NCI-H1048 (cell line): ENCODE data around the gene SEMA4B.
"Not testable (repeated sequence)": the region's sequence is repeated elsewhere in the genome, so short reads cannot be mapped to it uniquely, and the experiment has no call there.

Source experiments
- DNase-seq: peaks from one replicate; lab custom pipeline; 2025; lab: John Stamatoyannopoulos, UW

The SEMA4B gene

GRCh38 chr15:90184119-90184785 lies 16.9 kb upstream of the SEMA4B start:
- DNase-seq, result no peak

- no peak for DNase-seq
These were observed 16.1 kb upstream of the SEMA4B start for GRCh38 chr15:90184786-90185704.

DNA sequence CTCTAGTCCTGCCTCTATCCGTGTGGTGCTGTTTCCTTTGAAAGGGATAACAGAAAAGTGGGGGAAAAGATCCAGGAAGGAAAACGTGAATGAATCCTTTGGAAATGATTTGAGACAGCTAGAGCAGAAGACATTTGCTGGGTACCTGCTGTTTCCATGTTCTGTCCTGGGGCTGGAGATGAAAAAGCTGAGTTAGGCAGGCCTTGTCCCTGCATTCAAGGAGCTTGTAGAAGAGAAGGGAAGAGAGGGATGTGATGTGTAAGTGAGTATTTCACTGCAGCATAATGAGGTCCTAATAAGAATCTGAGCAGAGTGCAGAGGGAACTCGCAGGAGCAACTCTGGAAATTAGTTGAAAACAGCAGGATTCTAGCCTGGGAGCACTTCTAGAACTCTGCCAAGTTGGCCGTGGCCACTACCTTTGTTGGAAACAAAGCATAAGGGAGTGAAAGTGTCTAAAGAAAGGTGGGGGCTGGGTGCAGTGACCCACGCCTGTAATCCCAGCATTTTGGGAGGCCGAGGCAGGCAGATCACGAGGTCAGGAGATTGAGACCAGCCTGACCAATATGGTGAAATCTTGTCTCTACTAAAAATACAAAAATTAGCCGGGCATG lies 13.8 kb upstream of the SEMA4B start:
- DNase-seq, result no peak

DNA sequence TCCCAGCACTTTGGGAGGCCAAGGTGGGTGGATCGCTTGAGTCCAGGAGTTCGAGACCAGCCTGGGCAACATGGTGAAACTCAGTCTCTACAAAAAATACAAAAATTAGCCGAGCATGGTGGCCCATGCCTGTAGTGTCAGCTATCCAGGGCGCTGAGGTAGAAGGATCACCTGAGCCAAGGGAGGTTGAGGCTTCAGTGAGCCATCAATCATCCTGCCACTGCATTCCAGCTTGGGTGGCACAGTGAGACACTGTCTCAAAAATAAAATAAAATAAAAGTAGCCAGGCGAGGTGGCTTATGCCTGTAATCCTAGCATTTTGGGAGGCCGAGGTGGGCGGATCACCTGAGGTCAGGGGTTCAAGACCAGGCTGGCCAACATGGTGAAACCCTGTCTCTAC lies 13.1 kb upstream of the SEMA4B start:
- not testable (repeated sequence) for DNase-seq

DNA sequence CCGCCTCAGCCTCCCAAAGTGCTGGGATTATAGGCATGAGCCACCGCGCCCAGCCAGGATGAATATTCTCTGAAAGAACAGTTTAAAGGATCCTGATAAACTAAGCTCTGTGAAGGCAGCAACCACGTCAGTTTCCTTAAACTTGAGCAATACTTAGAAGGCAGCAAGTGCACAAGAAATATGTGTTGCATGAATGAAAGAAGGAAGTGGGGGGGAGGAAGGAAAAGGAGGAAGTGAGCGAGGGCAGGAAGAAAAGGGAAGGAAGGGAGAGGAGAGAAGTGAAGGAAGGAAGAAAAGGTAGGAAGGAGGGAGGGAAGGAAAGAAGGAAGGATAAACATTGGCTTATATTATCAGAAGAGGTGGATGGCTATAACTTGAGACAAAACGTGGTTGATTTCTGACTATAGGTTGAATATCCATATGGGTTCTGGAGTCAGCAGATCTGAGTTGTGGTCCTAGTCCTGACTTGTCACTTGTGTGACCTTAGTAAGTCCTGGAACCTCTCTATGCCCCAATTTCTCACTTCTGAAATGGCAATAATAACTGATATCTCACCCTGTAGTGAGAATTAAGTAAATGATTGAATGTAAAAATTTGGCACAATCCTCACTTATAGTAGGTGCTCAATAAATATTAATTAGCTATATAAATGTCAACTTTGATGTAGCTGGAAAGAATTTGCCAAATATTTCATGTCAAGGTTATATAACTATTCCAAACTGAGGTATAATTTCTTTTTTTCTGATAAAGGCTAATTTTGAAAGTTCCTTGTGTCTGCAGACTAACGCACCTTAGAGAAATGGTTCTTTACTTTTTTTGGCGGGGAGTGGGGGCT lies 12.0 kb upstream of the SEMA4B start:
- DNase-seq, result no peak

DNA sequence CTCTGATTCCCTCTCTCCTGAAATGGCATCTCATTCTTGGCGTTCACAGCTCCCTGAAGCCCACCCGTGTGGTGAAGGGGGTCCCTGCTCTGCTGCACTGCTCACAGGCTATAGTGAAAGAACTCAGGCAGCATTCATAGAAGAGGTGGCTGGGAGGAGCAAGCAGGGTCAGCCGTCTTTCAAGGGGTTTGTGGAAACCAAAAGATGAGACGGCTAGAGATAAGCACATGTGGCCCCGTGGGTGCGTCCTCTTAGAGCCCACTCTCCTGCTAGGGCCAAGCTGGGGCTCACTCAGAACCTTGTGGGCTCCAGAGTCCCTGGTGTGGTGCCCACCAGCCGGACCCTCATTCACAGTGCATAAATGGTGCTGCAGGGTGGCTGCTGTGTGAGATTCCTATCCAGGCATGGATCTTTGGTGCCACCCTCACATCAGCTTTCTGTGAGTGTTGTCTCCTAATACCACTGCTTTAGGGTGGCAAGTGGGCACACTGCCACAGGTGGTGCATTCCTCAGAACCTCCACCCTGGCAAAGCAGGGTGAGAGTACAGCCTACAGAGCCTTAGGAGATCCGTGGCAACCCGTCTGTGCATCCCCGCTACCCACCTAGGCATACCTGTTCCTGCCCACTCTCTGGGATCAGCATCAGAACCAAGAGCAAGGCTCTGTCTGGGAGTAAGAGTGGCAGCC lies 11.2 kb upstream of the SEMA4B start:
- DNase-seq, result no peak

GRCh38 chr15:90190606-90191343 lies 10.4 kb upstream of the SEMA4B start:
- no peak for DNase-seq

DNA sequence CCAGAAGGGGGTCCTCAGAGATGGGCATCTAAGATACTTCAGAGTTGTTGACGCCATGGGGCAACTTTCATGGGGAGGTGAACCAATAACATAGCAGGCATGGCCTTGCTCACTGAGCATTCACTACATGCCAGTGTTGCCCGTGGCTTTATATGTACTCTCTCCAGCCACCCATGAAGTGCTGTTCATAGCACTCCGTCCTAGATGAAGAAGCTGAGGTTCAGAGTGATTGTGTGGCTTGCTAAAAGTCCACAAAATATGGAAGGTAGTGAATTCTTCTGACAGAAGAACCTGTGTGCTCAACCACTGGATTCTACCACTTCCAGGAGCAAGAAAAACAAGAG lies 9.8 kb upstream of the SEMA4B start:
- DNase-seq, result no peak

GRCh38 chr15:90191794-90192509 lies 9.2 kb upstream of the SEMA4B start:
- no peak for DNase-seq

DNA sequence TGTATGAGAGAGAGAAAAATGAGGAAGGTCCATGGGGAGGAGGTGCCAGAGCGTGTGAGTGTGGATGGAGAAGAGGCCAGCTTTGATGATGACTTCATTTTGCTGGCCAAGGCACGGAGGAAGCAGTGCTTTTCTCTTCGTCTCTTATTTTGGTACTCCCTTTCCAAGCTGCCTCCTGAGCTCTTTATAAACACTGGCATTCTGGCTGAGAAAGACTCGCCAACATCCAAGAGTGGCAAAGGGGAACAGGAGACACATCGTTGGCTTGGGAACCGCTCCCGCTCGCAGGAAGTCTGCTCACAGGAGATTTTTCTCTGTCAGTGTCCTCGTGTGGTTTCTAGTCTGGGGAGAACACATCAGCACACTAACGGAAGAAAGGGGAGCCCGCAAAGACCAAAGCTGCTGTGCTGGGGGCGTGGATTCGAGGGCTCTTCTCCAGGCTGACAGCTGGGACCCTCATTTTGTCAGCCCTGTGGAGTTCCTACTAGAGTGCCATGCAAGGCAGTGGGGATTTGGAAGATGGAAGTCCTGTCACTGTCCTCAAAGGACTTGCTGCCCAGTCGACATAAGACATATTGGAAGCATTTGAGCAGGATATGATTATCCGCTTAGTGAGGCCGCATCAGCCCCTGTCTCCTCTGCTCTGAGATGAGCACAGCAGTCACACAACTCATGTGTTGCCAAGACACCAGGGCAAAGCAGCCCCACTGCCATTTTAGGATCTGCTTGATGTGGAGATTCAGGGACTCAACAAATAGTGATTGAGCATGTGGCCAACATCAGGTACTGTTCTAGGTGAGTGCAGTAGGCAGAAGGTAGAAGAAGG lies 8.0 kb upstream of the SEMA4B start:
- DNase-seq, result no peak

DNA sequence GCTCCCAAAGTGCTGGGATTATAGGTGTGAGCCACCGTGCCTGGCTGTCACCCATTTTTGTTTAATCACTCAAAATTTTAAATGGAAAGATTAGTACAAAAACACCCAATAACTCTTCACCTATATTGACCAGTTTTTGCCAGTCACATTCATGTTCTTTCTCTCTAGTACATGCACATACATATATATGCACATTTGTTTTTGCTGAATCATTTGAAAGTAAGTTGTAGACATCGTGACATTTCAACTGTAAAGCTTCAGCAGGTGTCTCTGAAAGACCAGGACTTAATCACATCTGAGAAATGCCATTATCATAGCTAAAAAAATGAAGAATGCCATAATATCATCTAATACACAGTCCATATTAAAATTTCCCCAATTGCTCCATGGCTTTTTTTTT lies 6.5 kb upstream of the SEMA4B start:
- no peak for DNase-seq

- DNase-seq, result no peak
These were observed 498 bp upstream of the SEMA4B start for GRCh38 chr15:90200534-90201129.

DNA sequence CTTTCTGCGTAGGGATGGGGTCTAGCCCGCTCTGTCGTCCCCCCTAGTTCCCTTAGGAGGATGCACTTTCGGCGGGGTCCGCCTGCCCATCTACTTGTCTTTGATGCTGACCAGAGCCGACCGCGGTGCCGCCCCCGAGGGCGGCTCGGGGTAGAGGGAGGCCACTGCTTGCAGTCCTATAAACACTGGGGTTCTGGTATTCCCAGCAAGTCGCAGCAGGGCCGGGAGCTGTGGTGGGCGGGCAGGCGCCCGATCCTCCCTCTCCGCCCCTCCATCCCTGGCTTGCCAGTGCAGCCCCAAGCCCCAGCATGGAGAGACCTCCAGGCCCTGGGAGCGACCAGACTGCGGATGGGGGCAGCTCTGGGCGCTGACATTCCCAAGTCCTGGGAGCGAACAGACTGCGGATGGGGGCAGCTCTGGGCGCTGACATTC lies 830 bp downstream of the SEMA4B start:
- no peak for DNase-seq

DNA sequence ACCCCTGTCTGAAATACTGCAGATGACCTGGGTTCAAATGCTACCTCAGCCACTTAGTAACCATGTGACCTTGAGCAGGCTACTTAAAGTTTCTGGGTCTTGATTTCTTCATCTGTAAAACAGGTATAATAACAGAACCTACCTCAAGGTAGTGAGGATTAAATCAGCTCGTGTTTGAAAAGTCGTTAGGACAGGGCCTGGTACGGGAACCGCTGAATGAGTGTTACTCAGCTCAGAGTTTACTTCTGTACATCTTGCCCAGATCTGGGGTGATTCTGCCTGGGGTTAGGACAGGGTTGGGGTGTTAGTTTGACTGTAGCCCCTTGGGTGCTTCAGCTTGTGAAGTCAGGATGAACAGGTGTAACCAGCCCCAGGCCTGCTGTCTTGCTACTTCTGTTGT lies 1.8 kb downstream of the SEMA4B start:
- no peak for DNase-seq

DNA sequence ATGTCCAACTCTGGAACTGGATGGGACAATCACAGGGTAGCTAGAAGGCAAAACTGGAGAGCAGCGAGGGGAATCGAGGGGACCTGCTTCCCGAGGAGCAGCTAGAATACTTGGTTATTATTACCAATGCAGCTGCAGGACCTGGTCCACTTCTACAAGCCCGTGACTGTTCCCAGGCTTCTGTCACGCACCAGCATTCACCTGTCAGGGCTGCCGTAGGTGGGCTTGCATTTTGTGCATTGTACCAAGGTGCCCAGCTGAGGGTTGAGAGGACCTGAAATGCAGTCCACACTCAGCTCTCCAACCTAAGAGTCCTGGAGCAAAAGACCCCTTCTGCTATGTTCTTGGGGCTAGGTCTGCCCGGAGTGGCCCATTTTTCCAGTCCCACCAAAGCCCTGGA lies 2.3 kb downstream of the SEMA4B start:
- no peak for DNase-seq

- DNase-seq, result no peak
These were observed 2.8 kb downstream of the SEMA4B start for GRCh38 chr15:90203922-90204321.

DNA sequence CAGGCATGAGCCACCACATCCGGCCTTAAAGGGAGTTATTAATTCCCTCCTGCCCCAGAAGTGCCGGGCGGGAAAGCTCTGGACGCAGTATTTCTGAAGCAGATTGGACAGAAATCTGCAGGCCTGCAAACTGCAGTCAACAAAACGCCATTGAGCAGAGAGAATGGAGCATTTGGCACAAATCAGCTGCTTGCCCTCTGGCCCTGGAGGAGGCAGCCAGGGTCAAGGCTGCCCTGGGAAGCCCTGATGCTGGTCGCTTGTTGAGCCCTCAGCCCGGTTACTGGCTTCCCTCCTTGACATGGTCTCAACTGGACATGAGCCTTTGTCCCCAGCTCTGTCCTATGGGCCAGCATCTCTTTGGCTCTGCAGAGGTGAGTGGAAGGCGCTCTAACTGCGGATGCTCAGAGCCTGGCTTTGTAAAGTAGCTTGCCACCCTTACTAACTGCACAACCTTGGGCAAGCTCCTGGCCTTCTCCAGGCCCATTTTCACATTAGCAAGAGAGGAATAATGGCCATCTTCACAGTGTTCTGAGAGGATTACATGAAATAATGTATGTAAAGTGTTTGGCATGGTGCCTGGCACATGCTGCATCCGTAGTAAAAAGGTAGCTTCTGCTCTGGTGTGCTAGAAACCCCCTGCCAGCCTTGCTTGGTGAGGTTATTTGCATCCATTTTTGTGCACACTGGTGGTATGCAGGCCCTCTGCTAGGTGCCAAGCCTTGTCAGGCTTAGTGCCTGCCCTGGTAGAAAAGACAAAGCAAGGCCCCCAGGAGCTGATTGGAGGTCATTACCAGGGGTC lies 4.1 kb downstream of the SEMA4B start:
- peak; percentile 45 for DNase-seq

DNA sequence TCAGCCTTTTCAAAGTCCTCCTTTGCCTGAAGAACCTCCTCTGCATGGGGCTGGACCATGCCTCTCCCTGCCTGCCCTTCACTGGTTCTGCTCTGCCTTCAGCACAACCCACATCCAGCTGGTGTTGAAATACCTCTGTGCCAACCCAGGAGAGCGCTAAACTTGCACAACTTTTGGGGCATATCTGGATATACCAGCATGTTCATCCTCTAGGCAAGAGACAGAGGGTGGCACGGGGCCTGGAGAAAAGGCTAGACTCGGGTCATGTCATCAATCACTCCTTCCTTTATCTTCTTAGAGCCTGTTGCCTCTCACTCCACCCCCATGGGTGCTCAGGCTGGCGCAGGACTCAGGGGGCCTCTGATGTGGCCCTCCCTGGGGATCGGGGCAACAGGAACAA lies 4.8 kb downstream of the SEMA4B start:
- no peak for DNase-seq
